HG03196 (cell line): ENCODE measurements around the gene SLC49A3.
"Not testable (repeated sequence)": the region's sequence is repeated elsewhere in the genome, so short reads cannot be mapped to it uniquely, and the experiment has no call there.

ENCODE experiments used
- ATAC-seq: cut with Tn5 transposase; IDR thresholded peaks from one replicate; pipeline ENCODE4 v1.9.1; 2021; ENCODE audit not compliant: unreplicated experiment

The SLC49A3 gene

GRCh38 chr4:703336-704197 lies 14.6 kb upstream of the SLC49A3 start:
- no peak for ATAC-seq

GRCh38 chr4:702618-703048 lies 13.7 kb upstream of the SLC49A3 start:
- ATAC-seq, result no peak

GRCh38 chr4:700587-701264 lies 11.8 kb upstream of the SLC49A3 start:
- no peak for ATAC-seq

GRCh38 chr4:699816-700580 lies 11.0 kb upstream of the SLC49A3 start:
- no peak for ATAC-seq

- not testable (repeated sequence) for ATAC-seq
Measured at GRCh38 chr4:694341-694940, 5.5 kb upstream of the SLC49A3 start.

GRCh38 chr4:692771-693554 lies 4.0 kb upstream of the SLC49A3 start:
- ATAC-seq, result no peak

- ATAC-seq, result no peak
Measured at GRCh38 chr4:689723-690122, 772 bp upstream of the SLC49A3 start.

- no peak for ATAC-seq
Measured at GRCh38 chr4:687971-688853, 739 bp downstream of the SLC49A3 start.

GRCh38 chr4:687048-687970 lies 1.6 kb downstream of the SLC49A3 start:
- no peak for ATAC-seq

GRCh38 chr4:686413-687040 lies 2.4 kb downstream of the SLC49A3 start:
- no peak for ATAC-seq

GRCh38 chr4:685679-686412 lies 3.1 kb downstream of the SLC49A3 start:
- ATAC-seq, result no peak

- no peak for ATAC-seq
Measured at GRCh38 chr4:684623-685327, 4.2 kb downstream of the SLC49A3 start.

- no peak for ATAC-seq
Measured at GRCh38 chr4:683982-684622, 4.8 kb downstream of the SLC49A3 start.

- ATAC-seq, result no peak
Measured at GRCh38 chr4:683247-683897, 5.6 kb downstream of the SLC49A3 start.

- ATAC-seq, result no peak
Measured at GRCh38 chr4:682490-683172, 6.3 kb downstream of the SLC49A3 start.
